Embryonic facial prominence (tissue), 1 donor: ENCODE data around the gene MMP17.

Source experiments
- DNase-seq: peaks from one replicate; pipeline ENCODE4 v3.0.0-alpha.2; 2016; ENCODE audit errors: extremely low spot score

The MMP17 gene

GRCh38 chr12:131827961-131828534 lies at the start of gene MMP17:
Gene MMP17 (plus strand): TSS chr12:131828393. CDS start chr12:131828495, 102 bp downstream.
- DNase-seq = no peak

- no peak for DNase-seq
Observed at GRCh38 chr12:131779027-131779426, 49.2 kb upstream of the MMP17 start.

GRCh38 chr12:131782061-131782460 lies 46.1 kb upstream of the MMP17 start:
- no peak for DNase-seq

GRCh38 chr12:131783915-131784541 lies 44.2 kb upstream of the MMP17 start:
- no peak for DNase-seq

- no peak for DNase-seq
Observed at GRCh38 chr12:131784909-131785762, 43.1 kb upstream of the MMP17 start.

- no peak for DNase-seq
Observed at GRCh38 chr12:131785763-131786330, 42.3 kb upstream of the MMP17 start.

GRCh38 chr12:131786331-131786730 lies 41.9 kb upstream of the MMP17 start:
- DNase-seq = no peak

GRCh38 chr12:131787143-131787660 lies 41.0 kb upstream of the MMP17 start:
- no peak for DNase-seq

- DNase-seq = no peak
Observed at GRCh38 chr12:131788070-131788469, 40.1 kb upstream of the MMP17 start.

- DNase-seq = no peak
Observed at GRCh38 chr12:131789638-131790037, 38.6 kb upstream of the MMP17 start.

- no peak for DNase-seq
Observed at GRCh38 chr12:131793243-131794022, 34.8 kb upstream of the MMP17 start.

GRCh38 chr12:131794061-131794460 lies 34.1 kb upstream of the MMP17 start:
- DNase-seq = no peak

GRCh38 chr12:131794573-131794972 lies 33.6 kb upstream of the MMP17 start:
- DNase-seq = no peak

GRCh38 chr12:131795064-131795463 lies 33.1 kb upstream of the MMP17 start:
- DNase-seq = no peak

GRCh38 chr12:131795690-131796410 lies 32.3 kb upstream of the MMP17 start:
- DNase-seq = no peak

GRCh38 chr12:131796411-131796736 lies 31.8 kb upstream of the MMP17 start:
- no peak for DNase-seq

- no peak for DNase-seq
Observed at GRCh38 chr12:131796754-131797587, 31.2 kb upstream of the MMP17 start.

- no peak for DNase-seq
Observed at GRCh38 chr12:131797588-131797934, 30.6 kb upstream of the MMP17 start.

GRCh38 chr12:131799195-131799594 lies 29.0 kb upstream of the MMP17 start:
- DNase-seq = no peak
